Measurements from ENCODE around the gene DUSP22. TPM values are rescaled to one million over a fixed set of nuclear protein-coding genes. Genes with fewer than 3 reads are reported as not detected.

Gene DUSP22
- total RNA-seq, 2 donors from 2014 or later: 26.5 to 29.5 TPM

DNA sequence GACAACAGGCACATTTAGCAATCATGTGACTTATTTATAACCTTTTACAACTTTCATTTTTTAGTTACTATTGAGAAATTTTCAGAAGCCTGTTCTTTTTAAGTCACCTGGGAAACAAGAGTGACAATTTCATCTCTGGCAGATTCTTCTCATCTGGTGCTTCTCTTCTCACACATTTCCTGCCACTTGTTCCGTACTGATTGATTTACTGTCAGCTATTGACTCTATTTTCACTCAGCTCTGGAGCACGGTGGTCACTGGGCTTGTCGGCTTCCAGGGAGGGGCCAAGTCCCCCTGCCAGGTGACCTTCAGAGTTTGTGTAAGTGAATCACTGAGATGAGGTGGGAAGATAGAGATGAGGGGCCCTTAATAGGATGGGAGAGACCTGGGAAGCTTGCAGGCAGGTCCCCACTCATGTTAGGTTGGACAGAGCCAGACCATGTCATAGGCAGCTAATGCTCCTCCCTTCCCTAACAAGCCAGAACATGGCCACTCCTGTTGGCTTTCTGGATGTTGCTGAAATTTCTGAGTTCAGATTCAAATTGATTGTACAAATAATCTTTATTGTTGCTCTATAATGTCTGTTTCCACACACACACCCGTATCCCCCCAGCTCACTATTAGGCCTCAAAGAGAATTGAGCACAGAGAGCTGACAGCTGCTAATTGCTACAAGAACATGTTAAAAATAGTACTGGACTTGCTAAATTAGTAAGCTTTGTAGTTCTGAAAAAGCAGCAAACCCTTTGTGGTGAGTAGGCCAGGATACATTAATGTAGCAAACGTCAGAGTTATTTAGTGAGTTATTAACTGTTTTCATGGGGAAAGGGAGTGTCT lies 13.3 kb downstream of the DUSP22 start:
- ATAC-seq: no peak
- intact Hi-C loops (cut with DNase I, micrococcal nuclease): no loop called here
- DNase-seq: no peak

- intact Hi-C loops (cut with DNase I, micrococcal nuclease): no loop called here
- no peak for DNase-seq
- peak; percentile 16 for ATAC-seq
Measured at GRCh38 chr6:306641-307061, 14.4 kb downstream of the DUSP22 start.

GRCh38 chr6:307065-307814 lies 15.0 kb downstream of the DUSP22 start:
- ATAC-seq: peak; percentile 55
- no peak for DNase-seq
- intact Hi-C loops (cut with DNase I, micrococcal nuclease): no loop called here

- ATAC-seq (no peak), DNase-seq (no peak)
- intact Hi-C loops (cut with DNase I, micrococcal nuclease): no loop called here
Measured at GRCh38 chr6:307874-308273, 15.6 kb downstream of the DUSP22 start.

GRCh38 chr6:308307-308706 lies 16.0 kb downstream of the DUSP22 start:
- DNase-seq (no peak), ATAC-seq (no peak)
- intact Hi-C loops (cut with DNase I, micrococcal nuclease): no loop called here

- DNase-seq: no peak
- intact Hi-C loops (cut with DNase I, micrococcal nuclease): no loop called here
- ATAC-seq: peak; percentile 48
Measured at GRCh38 chr6:308768-309167, 16.5 kb downstream of the DUSP22 start.

DNA sequence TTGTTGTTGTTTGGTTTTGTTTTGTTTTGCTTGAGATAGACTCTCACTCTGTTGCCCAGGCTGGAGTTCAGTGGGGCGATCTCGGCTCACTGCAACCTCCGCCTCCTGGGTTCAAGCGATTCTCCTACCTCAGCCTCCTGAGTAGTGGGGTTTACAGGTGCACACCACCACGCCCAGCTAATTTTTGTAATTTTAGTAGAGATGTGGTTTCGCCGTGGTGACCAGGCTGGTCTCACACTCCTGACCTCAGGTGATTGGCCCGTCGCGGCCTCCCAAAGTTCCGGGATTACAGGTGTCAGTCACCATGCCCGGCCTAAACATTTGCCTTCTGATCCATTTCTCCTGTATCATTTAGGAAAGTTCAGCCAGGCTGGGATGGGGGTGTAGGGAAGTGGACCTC lies 17.7 kb downstream of the DUSP22 start:
- no peak for ATAC-seq
- no peak for DNase-seq
- intact Hi-C loops (cut with DNase I, micrococcal nuclease): no loop called here

GRCh38 chr6:310671-311070 lies 18.4 kb downstream of the DUSP22 start:
- intact Hi-C loops (cut with DNase I, micrococcal nuclease): no loop called here
- ATAC-seq: no peak
- DNase-seq: no peak

DNA sequence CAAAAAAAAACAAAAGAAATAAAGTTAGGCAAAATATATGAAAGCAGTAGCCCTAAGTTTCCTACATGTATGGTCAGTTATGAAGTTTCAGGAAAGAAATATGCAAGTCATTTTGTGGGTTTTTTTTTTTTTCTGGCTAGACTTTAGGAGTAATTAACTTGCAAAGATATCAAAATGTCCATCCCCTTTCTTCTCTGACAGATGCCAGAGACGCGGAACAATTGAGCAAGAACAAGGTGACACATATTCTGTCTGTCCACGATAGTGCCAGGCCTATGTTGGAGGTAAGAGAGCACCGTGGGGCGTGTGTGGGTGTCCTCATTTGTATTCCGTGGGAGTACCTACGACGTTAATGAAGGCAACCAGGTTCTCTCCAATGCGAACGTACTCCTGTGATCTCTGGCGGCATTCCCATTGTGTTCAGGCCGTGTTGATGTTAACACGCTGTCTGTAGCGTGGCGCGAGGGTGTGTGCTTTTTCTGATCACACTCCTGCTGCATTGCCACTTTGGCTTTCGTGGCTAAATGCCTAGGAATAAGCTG lies 19.5 kb downstream of the DUSP22 start:
- ATAC-seq (no peak), DNase-seq (no peak)
- intact Hi-C loops (cut with DNase I, micrococcal nuclease): no loop called here

DNA sequence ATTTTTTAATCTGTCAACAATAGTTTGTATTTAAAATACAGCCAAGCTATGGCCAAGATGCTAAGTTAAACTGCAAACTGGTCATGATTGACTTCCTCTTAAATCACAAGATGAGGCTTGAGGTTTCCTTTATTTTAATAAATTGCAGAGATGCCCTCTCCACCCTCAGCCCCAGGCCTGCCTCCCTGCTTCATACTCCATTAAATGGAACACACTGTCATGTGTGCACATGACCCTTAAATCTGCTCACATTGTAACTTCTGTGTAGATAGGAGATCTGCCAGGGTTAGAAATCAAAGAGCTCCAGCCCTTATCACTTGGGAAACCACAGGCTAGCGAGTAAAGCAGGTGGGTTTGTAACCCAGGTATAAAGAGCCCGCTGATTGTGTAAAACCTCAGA lies 20.8 kb downstream of the DUSP22 start:
- ATAC-seq (peak; percentile 38), DNase-seq (no peak)
- intact Hi-C loops (cut with DNase I, micrococcal nuclease): no loop called here

- intact Hi-C loops (cut with DNase I, micrococcal nuclease): no loop called here
- ATAC-seq: no peak
Measured at GRCh38 chr6:313917-314316, 21.6 kb downstream of the DUSP22 start.

GRCh38 chr6:314377-314776 lies 22.1 kb downstream of the DUSP22 start:
- DNase-seq (no peak), ATAC-seq (no peak)
- intact Hi-C loops (cut with DNase I, micrococcal nuclease): no loop called here

More at GRCh38 chr6:313917-314316, 21.6 kb downstream of the DUSP22 start:
- no peak for DNase-seq

GRCh38 chr6:315226-315625 lies 22.9 kb downstream of the DUSP22 start:
- intact Hi-C loops (cut with DNase I, micrococcal nuclease): no loop called here
- no peak for ATAC-seq
- no peak for DNase-seq

GRCh38 chr6:315921-316752 lies 23.9 kb downstream of the DUSP22 start:
- DNase-seq (no peak), ATAC-seq (peak; percentile 66)
- intact Hi-C loops (cut with DNase I, micrococcal nuclease): no loop called here

GRCh38 chr6:316753-317038 lies 24.4 kb downstream of the DUSP22 start:
- ATAC-seq: no peak
- intact Hi-C loops (cut with DNase I, micrococcal nuclease): no loop called here
- DNase-seq: no peak

- intact Hi-C loops (cut with DNase I, micrococcal nuclease): no loop called here
- DNase-seq (no peak), ATAC-seq (no peak)
Measured at GRCh38 chr6:317060-317447, 24.8 kb downstream of the DUSP22 start.

GRCh38 chr6:317448-318144 lies 25.3 kb downstream of the DUSP22 start:
- intact Hi-C loops (cut with DNase I, micrococcal nuclease): no loop called here
- ATAC-seq (no peak), DNase-seq (peak in 1 of 2 donors; percentile 21)

GRCh38 chr6:318243-318890 lies 26.1 kb downstream of the DUSP22 start:
- DNase-seq (no peak), ATAC-seq (no peak)
- intact Hi-C loops (cut with DNase I, micrococcal nuclease): no loop called here
